Keratinocyte (primary cell): ENCODE results near the gene HSF2. TPM values are rescaled to one million over a fixed set of nuclear protein-coding genes. Genes with fewer than 3 reads are reported as not detected.

Source experiments
- DNase-seq: peaks from one replicate; pipeline ENCODE4 v3.0.0-alpha.2; 2011; ENCODE audit warnings: low read depth, missing footprints, low spot score
- FAIRE-seq: peaks from 2 replicates; lab custom pipeline; 2011; peaks lifted over from hg19 to GRCh38; lab: Jason Lieb, UNC
- H2AFZ ChIP-seq: 2 replicates; pipeline ENCODE4 v1.6.0; 2012; ENCODE audit warnings: low read length, control low read depth, inconsistent platforms; ENCODE audit not compliant: control insufficient read depth
- H3K27ac ChIP-seq: 2 replicates; pipeline ENCODE4 v1.5.1; 2011; ENCODE audit warnings: low read length; ENCODE audit not compliant: control insufficient read depth, insufficient read depth
- H3K27me3 ChIP-seq: 3 replicates; pipeline ENCODE4 v1.6.0; 2011; ENCODE audit warnings: low read length; ENCODE audit not compliant: control insufficient read depth, insufficient read depth; ENCODE audit errors: extremely low read depth
- H3K36me3 ChIP-seq, 2 experiments: 2 replicates in 1 of 2; 3 replicates in 1 of 2; pipeline ENCODE4 v1.5.1; 2011; ENCODE audit warnings: low read length in 2 of 2, mild to moderate bottlenecking in 1 of 2; ENCODE audit not compliant: control insufficient read depth in 2 of 2, insufficient read depth in 2 of 2; ENCODE audit errors: extremely low read depth in 1 of 2
- H3K4me1 ChIP-seq: 3 replicates; pipeline ENCODE4 v1.5.1; 2011; ENCODE audit warnings: low read length; ENCODE audit not compliant: control insufficient read depth, insufficient read depth; ENCODE audit errors: extremely low read depth
- H3K4me2 ChIP-seq: 3 replicates; pipeline ENCODE4 v1.6.0; 2011; ENCODE audit warnings: low read depth, low read length; ENCODE audit not compliant: control insufficient read depth, insufficient read depth; ENCODE audit errors: extremely low read depth
- H3K4me3 ChIP-seq, 3 experiments: fragments of 200-600 bp in 1 of 3; sonication (generic) in 1 of 3; 2 replicates in 2 of 3; 3 replicates in 1 of 3; pipeline ENCODE4 v1.5.1; 2011 to 2016; ENCODE audit warnings: low read length in 3 of 3, mild to moderate bottlenecking in 3 of 3, control low read depth in 2 of 3, inconsistent platforms in 1 of 3, low read depth in 1 of 3, mixed read lengths in 1 of 3, mixed run types in 1 of 3, moderate library complexity in 1 of 3; ENCODE audit not compliant: control insufficient read depth in 2 of 3, insufficient read depth in 2 of 3; ENCODE audit errors: extremely low read depth in 1 of 3
- H3K79me2 ChIP-seq: 2 replicates; pipeline ENCODE4 v1.6.0; 2012; ENCODE audit warnings: low read length; ENCODE audit not compliant: control insufficient read depth, insufficient read depth
- H3K9ac ChIP-seq: 3 replicates; pipeline ENCODE4 v1.6.0; 2011; ENCODE audit warnings: low read length; ENCODE audit not compliant: control insufficient read depth, insufficient read depth; ENCODE audit errors: extremely low read depth
- H3K9me1 ChIP-seq: 3 replicates; pipeline ENCODE4 v1.6.0; 2011; ENCODE audit warnings: low read length; ENCODE audit not compliant: control insufficient read depth, insufficient read depth; ENCODE audit errors: extremely low read depth
- H3K9me3 ChIP-seq: 2 replicates; pipeline ENCODE4 v1.5.1; 2012; ENCODE audit warnings: low read depth, low read length; ENCODE audit not compliant: control insufficient read depth
- H4K20me1 ChIP-seq: 3 replicates; pipeline ENCODE4 v1.6.0; 2011; ENCODE audit warnings: low read length; ENCODE audit not compliant: control insufficient read depth, insufficient read depth; ENCODE audit errors: extremely low read depth
- CTCF ChIP-seq, 3 experiments: IDR thresholded peaks in 1 of 3; conservative IDR thresholded peaks in 1 of 3; optimal IDR thresholded peaks in 1 of 3; 2 replicates in 2 of 3; 3 replicates in 1 of 3; pipeline versions ENCODE3 to v1.5.1; 2011; ENCODE audit warnings: low read length in 3 of 3, mild to moderate bottlenecking in 3 of 3, moderate library complexity in 2 of 3, control low read depth in 1 of 3, inconsistent platforms in 1 of 3; ENCODE audit not compliant: insufficient read depth in 2 of 3; ENCODE audit errors: extremely low read depth in 1 of 3
- EZH2 ChIP-seq: IDR thresholded peaks from one replicate; pipeline ENCODE4 v1.6.1; 2012; ENCODE audit warnings: inconsistent platforms, mild to moderate bottlenecking, low read length, moderate library complexity
- dilution Hi-C: fragments of 300-500 bp; cut with MboI; formaldehyde crosslinking; loops from one replicate; pipeline ENCODE4 v1.7.0; 2020; ENCODE audit warnings: low sequenced_read_pairs; ENCODE audit not compliant: extremely low pct_ligation_motif_present
- polyA plus RNA-seq, 5 experiments: library from polyadenylated mRNA; depleted of rRNA in 3 of 5; stranded (reverse) in 3 of 5; stranded (forward) in 1 of 5; unstranded in 1 of 5; fragments of >200 nt; gene quantifications; 1 replicate in 1 of 5; 2 replicates in 3 of 5; 3 replicates in 1 of 5; pipeline versions ENCODE4 v1.2.1 to v1.2.3, GENCODE V29; 2011 to 2012; ENCODE audit warnings: missing spikeins in 2 of 5, low read depth in 1 of 5, low replicate concordance in 1 of 5

The HSF2 gene
- polyA plus RNA-seq, 1 donor (not counting 4 experiments of a cell fraction or from before 2014, with no cell fraction given) = 22.5 TPM

DNA sequence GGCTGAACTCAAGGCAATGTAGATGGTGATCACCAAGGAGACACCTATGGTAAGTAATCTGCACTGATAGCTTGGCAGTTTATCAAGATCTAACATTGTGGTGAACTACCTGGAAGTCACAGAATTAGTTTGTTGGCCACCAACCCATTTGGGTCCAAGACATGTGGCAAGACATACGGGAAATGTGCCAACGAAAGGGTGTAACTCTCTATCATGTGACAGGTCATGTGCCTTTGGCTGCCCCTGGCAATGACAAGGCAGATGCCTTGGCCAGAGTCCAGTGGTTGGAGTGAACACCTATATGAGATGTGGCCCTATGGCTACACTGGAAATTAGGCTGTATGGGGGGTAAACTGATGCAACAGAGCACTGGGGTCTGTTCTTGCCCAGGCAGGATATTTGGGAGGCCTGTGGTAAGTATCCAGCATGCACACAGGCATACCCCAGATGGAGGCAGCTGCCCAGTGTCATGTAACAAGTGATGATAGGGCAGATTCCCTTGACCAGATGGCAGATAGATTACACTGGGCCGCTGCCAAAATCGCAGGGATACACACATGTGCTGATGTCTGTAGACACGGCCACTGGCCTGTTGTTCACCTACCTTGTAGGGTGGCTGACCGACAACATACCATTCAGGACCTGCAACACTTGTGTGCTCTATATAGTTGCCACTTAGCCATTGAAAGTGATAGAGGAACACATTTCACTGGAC, 35.5 kb upstream of the HSF2 start:
- H3K4me3 ChIP-seq = no peak overlapping the region
- no peak overlapping the region for H3K27ac ChIP-seq
- no peaks in the 10 kb centered on the region for H3K27me3 ChIP-seq
- FAIRE-seq = no peak
- H3K9me1 ChIP-seq = no peaks in the 10 kb centered on the region
- H2AFZ ChIP-seq = no peak overlapping the region
- H3K36me3 ChIP-seq = no peaks in the 10 kb centered on the region
- H3K4me1 ChIP-seq = no peaks in the 10 kb centered on the region
- H3K4me2 ChIP-seq = no peak overlapping the region
- no peak overlapping the region for H3K9ac ChIP-seq
- no peak for DNase-seq
- no peaks in the 10 kb centered on the region for H4K20me1 ChIP-seq
- no peaks in the 10 kb centered on the region for H3K9me3 ChIP-seq
- no peak for TF ChIP-seq CTCF (optimal IDR thresholded peaks at IDR 0.05 in 1 of 3, IDR thresholded peaks at IDR 0.05 in 1 of 3, conservative IDR thresholded peaks at IDR 0.05 in 1 of 3; ENCODE audit: extremely low read depth in 1 of 3, insufficient read depth in 2 of 3, low read length in 3 of 3)
- dilution Hi-C loops = no loop called here
- no peaks in the 10 kb centered on the region for H3K79me2 ChIP-seq

DNA sequence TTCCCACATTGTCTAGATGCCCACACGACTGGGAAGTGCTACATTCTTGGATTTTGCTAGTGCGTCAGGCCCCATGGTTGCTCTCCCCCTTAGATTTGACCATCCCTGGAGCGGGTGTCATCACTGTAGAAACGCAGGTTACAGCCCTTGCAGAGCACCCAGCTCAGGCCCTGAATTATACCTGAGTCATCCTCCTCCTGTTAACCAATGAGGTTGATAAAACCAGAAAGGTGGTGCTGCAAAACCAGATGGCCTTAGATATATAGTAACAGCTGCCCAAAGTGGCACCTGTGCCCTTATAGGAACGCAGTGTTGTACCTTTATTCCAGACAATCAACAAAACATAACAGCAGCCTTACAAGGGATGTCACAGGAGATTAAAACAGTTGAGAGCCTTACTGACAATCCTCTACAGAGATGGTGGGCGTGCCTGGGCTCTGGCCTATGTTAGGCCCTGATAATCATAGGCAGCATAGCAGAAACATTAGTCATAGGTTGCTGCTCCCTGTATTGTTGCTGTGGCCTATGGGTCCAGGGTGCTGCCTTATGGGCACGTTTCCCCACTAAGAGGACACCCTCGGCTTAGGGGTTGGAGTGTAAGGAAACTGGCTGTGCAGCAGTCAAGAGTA, 33.6 kb upstream of the HSF2 start:
- no peaks in the 10 kb centered on the region for H3K36me3 ChIP-seq
- no peak overlapping the region for H3K9ac ChIP-seq
- no peaks in the 10 kb centered on the region for H3K27me3 ChIP-seq
- H3K4me2 ChIP-seq = no peak overlapping the region
- TF ChIP-seq CTCF (optimal IDR thresholded peaks at IDR 0.05 in 1 of 3, IDR thresholded peaks at IDR 0.05 in 1 of 3, conservative IDR thresholded peaks at IDR 0.05 in 1 of 3; ENCODE audit: extremely low read depth in 1 of 3, insufficient read depth in 2 of 3, low read length in 3 of 3) = no peak
- TF ChIP-seq EZH2 = no peak
- no peaks in the 10 kb centered on the region for H3K4me1 ChIP-seq
- dilution Hi-C loops = no loop called here
- no peak overlapping the region for H3K27ac ChIP-seq
- no peaks in the 10 kb centered on the region for H3K79me2 ChIP-seq
- no peak overlapping the region for H3K4me3 ChIP-seq
- no peaks in the 10 kb centered on the region for H3K9me3 ChIP-seq
- FAIRE-seq (no peak), DNase-seq (no peak)
- H4K20me1 ChIP-seq = no peaks in the 10 kb centered on the region
- no peak overlapping the region for H2AFZ ChIP-seq
- no peaks in the 10 kb centered on the region for H3K9me1 ChIP-seq
